Activated naive CD4-positive, alpha-beta T cell (primary cell): ENCODE data around the gene MUC4.
A peak's percentile ranks its signal among the peaks of the same experiment; 100 is the strongest.

Source experiments
- DNase-seq, 4 experiments: peaks; one replicate each; lab custom pipeline; 2025; lab: John Stamatoyannopoulos, UW

MUC4 gene, protein sequence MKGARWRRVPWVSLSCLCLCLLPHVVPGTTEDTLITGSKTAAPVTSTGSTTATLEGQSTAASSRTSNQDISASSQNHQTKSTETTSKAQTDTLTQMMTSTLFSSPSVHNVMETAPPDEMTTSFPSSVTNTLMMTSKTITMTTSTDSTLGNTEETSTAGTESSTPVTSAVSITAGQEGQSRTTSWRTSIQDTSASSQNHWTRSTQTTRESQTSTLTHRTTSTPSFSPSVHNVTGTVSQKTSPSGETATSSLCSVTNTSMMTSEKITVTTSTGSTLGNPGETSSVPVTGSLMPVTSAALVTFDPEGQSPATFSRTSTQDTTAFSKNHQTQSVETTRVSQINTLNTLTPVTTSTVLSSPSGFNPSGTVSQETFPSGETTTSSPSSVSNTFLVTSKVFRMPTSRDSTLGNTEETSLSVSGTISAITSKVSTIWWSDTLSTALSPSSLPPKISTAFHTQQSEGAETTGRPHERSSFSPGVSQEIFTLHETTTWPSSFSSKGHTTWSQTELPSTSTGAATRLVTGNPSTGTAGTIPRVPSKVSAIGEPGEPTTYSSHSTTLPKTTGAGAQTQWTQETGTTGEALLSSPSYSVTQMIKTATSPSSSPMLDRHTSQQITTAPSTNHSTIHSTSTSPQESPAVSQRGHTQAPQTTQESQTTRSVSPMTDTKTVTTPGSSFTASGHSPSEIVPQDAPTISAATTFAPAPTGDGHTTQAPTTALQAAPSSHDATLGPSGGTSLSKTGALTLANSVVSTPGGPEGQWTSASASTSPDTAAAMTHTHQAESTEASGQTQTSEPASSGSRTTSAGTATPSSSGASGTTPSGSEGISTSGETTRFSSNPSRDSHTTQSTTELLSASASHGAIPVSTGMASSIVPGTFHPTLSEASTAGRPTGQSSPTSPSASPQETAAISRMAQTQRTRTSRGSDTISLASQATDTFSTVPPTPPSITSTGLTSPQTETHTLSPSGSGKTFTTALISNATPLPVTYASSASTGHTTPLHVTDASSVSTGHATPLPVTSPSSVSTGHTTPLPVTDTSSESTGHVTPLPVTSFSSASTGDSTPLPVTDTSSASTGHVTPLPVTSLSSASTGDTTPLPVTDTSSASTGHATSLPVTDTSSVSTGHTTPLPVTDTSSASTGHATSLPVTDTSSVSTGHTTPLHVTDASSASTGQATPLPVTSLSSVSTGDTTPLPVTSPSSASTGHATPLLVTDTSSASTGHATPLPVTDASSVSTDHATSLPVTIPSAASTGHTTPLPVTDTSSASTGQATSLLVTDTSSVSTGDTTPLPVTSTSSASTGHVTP (N-terminal part only)

DNA sequence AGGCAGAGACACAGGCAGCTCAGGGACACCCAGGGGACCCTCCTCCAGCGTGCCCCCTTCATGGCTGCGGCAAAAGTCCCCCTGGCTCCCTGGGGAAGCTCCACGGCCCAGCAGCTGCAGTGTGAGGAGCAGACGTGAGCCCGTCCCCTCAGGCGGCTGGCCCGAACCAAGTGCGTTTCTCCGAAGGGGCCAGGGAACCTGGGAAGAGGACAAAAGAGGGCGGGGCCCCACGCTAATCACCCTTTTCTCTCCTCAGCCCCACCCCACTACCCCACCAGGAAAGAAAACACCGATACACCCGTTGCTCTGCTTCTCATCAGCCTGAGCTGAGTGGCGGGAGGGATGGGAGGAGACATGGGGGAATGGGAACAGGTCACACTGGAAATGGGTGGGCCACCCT lies at the start of gene MUC4:
TSS of gene MUC4 (minus strand) at position 174 of the 400 bp plus-strand sequence. CDS start at position 62, 112 bp downstream.
- no peak for DNase-seq

GRCh38 chr3:195860456-195860855 lies 48.7 kb upstream of the MUC4 start:
- no peak for DNase-seq

- DNase-seq = no peak
Measured at GRCh38 chr3:195859846-195860411, 48.2 kb upstream of the MUC4 start.

GRCh38 chr3:195859061-195859845 lies 47.5 kb upstream of the MUC4 start:
- DNase-seq = peak; percentile 34 to 73 (median 68)

DNA sequence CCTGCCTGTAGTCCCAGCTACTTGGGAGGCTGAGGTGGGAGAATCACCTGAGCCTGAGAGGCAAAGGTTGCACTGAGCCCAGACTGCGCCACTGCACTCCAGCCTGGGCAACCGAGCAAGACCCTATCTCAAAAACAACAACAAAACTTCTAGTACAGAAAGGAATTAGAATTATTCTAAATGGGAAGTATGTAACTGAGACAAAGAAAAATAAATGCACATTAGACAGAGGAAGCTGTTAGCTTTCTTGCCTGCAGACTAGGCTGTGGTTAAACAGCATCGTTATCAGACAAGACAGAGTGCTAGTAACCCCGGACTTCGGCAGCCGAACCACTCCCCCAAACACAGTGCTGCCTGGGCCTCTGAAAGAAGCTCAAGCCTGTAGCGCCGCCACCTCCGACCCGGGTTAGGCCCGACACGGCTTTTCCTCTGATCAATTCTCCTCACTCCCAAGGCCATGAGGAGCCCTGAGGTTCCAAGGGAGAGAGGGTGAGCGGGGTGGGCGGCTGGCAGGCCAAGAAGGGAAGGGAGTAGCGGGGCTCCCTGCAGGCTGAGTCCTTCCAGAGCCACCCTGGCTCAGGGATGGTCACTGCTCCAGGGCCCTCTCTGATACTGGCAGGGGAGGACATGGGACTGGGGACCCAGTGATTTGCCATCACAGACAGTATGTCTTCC lies 44.8 kb upstream of the MUC4 start:
- DNase-seq = no peak

GRCh38 chr3:195855471-195856409 lies 44.0 kb upstream of the MUC4 start:
- DNase-seq = no peak

DNA sequence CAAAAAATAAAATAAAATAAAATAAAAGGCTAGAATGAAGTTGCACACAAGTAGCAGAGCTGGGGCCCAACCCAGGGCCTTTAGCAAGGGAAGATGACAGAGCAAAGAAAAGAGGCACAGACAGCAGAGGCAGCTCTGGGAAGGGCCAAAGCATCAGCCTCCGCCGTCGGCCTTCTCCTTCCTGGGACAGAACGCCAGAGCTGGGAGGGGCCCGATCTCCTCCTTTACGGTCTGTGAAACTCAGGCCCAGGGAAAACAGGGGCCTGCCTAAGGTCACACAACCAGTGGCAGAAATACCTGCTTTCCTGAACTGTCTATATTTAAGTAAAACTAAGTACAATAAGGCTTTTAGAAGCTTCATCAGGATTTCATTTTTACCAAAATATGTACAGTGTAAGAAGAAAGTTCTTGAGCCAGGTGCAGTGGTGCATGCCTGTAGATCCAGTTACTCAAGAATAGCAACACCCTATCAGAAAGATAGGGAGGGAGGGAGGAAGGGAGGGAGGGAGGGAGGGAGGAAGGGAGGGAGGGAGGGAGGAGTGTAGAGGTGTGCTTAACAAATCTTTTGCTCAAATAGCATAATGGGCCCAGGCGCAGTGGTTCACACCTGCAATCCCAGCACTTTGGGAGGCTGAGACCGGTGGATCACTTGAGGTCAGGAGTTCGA lies 43.0 kb upstream of the MUC4 start:
- no peak for DNase-seq

DNA sequence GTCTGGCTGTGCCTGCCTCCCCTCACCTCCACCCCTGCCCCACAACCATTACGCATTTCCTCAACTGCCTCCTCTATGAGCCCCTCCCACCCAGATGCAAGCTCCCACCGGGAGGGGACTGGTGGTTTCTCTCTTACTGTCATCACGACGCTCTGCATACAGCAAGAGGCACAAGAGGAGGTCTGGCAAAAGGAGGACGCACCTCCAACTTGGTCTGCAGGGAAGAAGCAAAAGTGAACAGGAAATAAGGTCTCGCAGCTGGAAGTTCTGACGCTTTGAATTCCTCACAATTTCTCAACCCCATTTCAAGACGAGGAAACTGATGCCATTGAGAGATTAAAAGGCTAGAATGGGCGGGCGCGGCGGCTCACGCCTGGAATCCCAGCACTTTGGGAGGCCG lies 42.3 kb upstream of the MUC4 start:
- no peak for DNase-seq

DNA sequence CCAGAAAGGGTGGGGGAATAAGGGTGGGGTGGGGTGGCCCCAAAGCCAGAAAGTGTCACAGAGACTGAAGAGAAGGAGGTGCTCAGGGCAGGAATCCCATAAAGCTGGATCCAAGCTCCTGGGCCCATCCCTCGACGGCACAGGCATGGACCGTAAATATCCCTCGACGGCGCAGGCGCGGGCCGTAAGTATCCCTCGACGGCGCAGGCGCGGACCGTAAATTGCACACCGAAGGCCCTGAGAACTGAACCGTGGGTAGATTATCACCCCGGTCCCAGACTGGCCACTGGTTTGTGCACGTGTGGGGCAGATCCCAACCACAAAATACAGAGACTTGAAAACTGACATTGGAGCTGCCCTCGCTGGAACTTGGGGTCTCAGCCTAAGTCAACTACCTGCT lies 41.3 kb upstream of the MUC4 start:
- DNase-seq = no peak

DNA sequence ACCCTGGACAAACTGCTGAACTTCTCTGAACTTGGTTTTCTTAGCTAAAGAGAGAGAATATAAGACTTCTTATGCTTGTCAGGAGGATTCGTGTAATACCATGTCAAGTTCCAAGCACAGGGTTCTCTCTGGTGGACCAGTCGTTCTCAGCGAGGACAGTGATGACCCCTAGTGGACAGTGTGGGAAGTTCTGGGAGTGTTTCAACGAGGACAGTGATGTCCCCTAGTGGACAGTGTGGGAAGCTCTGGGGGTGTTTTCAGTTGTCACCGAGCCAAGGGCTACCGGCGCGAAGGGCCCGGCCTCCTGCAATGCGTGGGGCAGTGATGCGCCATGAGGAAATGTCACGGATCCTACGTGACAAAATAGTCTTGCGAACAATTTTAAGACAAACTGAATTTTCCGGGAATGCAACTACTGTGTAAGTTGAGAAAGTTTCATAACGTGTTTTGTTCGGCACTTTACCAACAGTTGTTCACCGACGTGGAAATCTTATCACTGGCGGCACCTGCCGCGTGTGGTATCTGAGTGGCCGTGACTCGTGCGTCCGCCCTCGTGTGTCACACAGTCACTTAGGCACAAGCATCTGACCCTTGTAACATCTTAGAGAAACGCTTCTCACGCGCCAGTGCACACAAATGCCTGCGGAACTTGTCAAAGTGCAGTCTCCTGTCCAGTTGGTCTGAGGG lies 39.3 kb upstream of the MUC4 start:
- peak; percentile 68 to 78 (median 76) for DNase-seq

DNA sequence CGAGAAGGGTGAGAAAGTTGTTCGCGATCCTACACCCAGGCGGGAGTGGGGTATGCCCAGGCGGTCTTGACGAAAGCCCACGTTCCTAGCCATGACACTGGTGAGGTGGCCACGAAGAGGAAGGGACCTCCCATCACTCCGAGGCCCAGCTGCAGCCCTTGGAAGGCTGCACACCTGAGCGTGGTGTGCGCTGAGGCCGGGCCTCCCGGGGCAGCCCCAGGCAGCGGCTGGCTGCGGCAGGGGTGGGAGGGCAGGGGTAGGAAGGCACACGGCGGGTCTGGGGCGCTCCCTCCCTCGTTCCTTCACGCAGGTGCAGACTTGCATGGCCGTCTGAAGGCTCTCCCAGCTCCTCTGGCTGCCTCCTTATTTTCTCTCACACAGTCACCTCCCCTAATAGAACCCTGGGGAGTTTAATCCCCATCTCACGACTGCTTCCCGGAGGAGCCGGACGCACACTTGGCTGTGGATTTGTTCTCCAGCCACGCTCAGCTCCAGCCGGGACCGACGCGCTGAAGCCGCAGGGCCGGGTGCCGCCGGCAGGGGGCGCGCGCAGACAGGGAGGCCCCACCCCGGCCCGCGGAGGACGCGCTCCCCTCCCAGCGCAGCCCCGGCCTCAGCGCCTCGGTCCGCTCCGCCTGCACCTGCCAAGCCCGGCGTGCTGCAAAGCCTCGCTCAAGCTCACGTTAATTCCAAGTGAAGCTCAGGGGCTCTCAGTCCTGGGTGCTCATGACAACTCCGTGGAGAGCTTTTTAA lies 37.8 kb upstream of the MUC4 start:
- DNase-seq = no peak

DNA sequence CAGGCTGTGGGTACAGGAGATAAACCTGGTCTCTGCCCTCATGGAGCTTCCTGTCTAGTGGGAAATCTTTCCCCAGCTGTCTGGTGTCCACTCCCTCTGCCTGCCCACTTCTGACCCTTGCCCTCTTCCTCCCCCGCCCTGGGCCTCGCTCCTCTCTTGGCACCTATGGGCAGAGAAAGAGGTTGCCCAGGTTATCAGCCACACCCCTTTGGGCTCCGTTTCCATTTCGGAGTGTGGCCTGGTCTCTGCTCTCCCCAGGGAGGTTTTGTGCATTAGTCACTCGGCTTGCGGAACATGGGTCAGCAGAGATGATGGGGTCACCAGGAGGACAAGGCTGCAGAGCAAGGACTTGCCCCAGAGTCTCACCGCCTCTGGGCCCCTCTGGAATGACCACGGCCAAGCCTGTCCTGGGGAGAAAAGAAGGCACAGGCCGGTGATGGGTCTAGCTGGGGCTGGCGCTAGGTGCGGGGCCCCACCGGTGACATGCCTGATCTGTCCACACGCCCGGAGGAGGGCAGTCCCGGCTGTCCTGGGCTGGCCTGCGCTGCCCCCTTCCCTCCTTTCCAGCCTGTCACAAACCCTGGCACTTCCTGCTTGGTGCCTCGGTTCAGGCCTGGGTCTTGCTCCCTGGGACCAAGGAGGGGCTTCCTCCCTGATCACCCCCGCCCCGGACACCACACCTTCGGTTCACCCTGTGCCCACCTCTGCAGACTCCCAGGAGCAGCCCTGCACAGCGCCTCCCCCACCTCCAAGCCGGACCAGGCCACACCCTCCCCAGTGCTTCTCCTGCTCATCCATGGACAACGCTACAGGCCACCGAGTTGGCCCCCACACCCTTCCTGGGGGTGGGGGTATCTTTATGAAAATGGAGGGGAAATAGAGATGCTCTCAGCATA lies 35.6 kb upstream of the MUC4 start:
- no peak for DNase-seq

GRCh38 chr3:195845483-195845882 lies 33.8 kb upstream of the MUC4 start:
- no peak for DNase-seq

- no peak for DNase-seq
Measured at GRCh38 chr3:195844671-195845218, 33.0 kb upstream of the MUC4 start.

- DNase-seq = no peak
Measured at GRCh38 chr3:195839260-195840010, 27.7 kb upstream of the MUC4 start.
